ENCODE measurements around the gene OR11H6.
"Not testable (repeated sequence)": the region's sequence is repeated elsewhere in the genome, so short reads cannot be mapped to it uniquely, and the experiment has no call there.

The OR11H6 gene

DNA sequence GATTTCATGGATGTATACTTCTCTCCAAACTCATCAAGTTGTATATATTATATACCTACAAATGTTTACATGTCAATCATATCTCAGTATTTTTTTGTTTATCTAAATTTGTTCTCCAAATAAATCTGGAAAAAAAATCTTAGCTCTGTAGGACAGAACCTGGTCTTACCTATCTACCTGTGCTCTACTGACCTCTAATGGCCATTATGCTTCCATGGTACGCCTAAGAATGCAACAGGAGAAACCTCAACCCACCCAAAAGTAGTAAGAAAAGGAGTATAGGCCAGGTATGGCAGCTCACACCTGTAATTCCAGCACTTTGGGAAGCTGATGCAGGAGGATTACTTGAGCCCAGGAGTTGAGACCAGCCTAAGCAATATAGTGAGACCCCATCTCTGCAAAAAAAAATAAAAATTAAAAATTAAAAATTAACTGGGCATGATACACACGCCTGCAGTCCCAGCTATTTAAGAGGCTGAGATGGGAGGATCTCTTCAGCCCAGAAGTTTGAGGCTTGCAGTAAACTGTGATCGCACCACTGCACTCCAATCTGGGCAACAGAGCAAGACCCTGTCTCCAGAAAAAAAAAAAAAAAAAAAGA lies 24.2 kb downstream of the OR11H6 start:
- DNase-seq (ENCODE audit: insufficient read length, low spot score) (no peak), FAIRE-seq (no peak)

DNA sequence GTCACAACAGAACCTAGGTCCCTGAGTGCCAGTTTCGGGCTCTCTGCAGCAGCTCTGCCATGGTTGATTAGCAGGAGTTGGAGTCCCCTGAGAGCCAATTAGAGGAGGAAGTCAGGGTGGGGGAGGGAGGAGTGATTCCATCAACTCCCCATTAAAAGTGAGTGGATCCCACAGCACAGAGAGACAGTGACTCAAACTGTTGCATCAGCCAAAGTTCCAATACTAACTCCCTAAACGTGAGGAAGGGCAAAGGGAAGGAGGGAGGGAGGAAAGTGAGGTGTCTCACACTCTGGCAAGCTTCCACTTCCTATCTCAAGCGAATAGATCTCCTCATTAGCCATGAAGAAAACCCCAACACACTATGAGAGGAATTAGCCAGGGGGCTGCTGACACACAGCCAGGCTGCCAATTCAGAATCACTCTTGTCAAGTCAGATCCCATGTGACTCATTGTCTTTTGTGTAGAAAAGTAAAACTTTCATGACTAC lies 39.2 kb downstream of the OR11H6 start:
- DNase-seq (ENCODE audit: insufficient read length, low spot score) (no peak), FAIRE-seq (no peak)

DNA sequence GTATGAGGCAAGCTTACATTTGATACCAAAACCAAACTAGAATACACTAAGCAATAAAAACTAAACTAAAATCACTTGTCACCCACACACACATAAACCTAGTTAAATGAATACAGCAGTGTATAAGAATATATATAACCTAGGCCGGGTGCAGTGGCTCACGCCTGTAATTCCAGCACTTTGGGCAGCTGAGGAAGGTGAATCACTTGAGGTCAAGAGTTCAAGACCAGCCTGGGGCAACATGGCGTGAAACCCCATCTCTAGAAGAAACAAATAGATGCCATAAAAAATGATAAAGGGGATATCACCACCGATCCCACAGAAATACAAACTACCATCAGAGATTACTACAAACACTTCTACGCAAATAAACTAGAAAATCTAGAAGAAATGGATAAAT lies 40.9 kb downstream of the OR11H6 start:
- FAIRE-seq; DNase-seq (ENCODE audit: insufficient read length, low spot score): not testable (repeated sequence)

DNA sequence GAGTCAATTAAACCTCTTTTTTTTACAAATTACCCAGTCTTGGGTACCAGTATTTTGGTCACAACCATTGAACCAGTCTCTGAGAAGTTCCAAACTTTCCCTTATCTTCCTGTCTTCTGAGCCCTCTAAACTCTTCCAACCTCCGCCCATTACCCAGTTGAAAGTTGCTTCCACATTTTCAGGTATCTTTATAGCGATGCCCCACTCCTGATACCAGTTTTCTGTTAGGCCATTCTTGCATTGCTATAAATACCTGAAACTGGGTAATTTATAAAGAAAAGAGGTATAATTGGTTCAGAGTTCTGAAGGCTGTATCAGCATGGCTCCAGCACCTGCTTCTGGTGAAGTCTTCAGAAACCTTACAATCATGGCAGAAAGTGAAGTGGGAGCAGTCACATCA lies 50.6 kb downstream of the OR11H6 start:
- FAIRE-seq (no peak), DNase-seq (ENCODE audit: insufficient read length, low spot score) (no peak)

Measured in GM19239 (cell line).